OCI-LY7 (cell line): Measurements from ENCODE around the gene CENPQ. TPM values are rescaled to one million over a fixed set of nuclear protein-coding genes. Genes with fewer than 3 reads are reported as not detected.

Experiments
- BruUV-seq: library from RNA; stranded (reverse); fragments of 400-500 nt; replicated peaks from 2 replicates; lab custom pipeline; 2021; lab: Mats Ljungman, UMichigan
- CTCF ChIA-PET: fragments of 300-600 bp; sonication (Branson Sonifier 250); formaldehyde crosslinking; loops from one replicate; lab custom pipeline; 2022; ENCODE audit warnings: antibody characterized with exemption; ENCODE audit not compliant: unreplicated experiment; lab: Charles Lee
- POLR2A ChIA-PET: fragments of 300-600 bp; sonication (Branson Sonifier 250); formaldehyde crosslinking; loops from one replicate; lab custom pipeline; 2022; ENCODE audit warnings: antibody characterized with exemption; lab: Charles Lee
- DNase-seq: peaks from one replicate; pipeline ENCODE4 v3.0.0-alpha.2; 2015; ENCODE audit warnings: low spot score
- H2AFZ ChIP-seq: fragments of 200-600 bp; sonication (generic), shearing (Covaris generic); 2 replicates; pipeline ENCODE4 v1.6.1; 2014; ENCODE audit warnings: mild to moderate bottlenecking, antibody characterized with exemption, low read length, moderate library complexity
- H3K27ac ChIP-seq: fragments of 200-600 bp; sonication (generic); 2 replicates; pipeline ENCODE4 v1.5.1; 2014; ENCODE audit warnings: mixed run types, low read depth, mild to moderate bottlenecking, moderate library complexity, low read length, inconsistent platforms; ENCODE audit not compliant: poor library complexity, severe bottlenecking
- H3K36me3 ChIP-seq: fragments of 200-600 bp; sonication (generic); 2 replicates; pipeline ENCODE4 v1.6.1; 2014; ENCODE audit warnings: mild to moderate bottlenecking, antibody characterized with exemption, low read length, moderate library complexity, mixed read lengths; ENCODE audit not compliant: insufficient read depth
- H3K4me1 ChIP-seq: fragments of 200-600 bp; sonication (generic); 2 replicates; pipeline ENCODE4 v1.5.1; 2014; ENCODE audit warnings: mild to moderate bottlenecking, low read length; ENCODE audit not compliant: insufficient read depth, poor library complexity, severe bottlenecking
- H3K4me2 ChIP-seq: fragments of 200-600 bp; sonication (generic); 2 replicates; pipeline ENCODE4 v1.6.1; 2014; ENCODE audit warnings: mild to moderate bottlenecking, low read length
- H3K4me3 ChIP-seq: fragments of 200-600 bp; sonication (generic); 2 replicates; pipeline ENCODE4 v1.5.1; 2014; ENCODE audit warnings: mild to moderate bottlenecking, low read depth, low read length; ENCODE audit not compliant: poor library complexity, severe bottlenecking
- H3K79me2 ChIP-seq: fragments of 200-600 bp; sonication (generic); 2 replicates; pipeline ENCODE4 v1.6.1; 2016; ENCODE audit warnings: low read depth, mild to moderate bottlenecking, low read length, moderate library complexity, mixed read lengths; ENCODE audit not compliant: insufficient read depth
- H3K9me2 ChIP-seq: fragments of 200-600 bp; sonication (generic); 2 replicates; pipeline ENCODE4 v1.6.1; 2016; ENCODE audit warnings: mild to moderate bottlenecking, low read length, mixed read lengths; ENCODE audit not compliant: insufficient read depth
- H3K9me3 ChIP-seq: fragments of 200-600 bp; sonication (generic); 2 replicates; pipeline ENCODE4 v1.6.1; 2014; ENCODE audit warnings: mild to moderate bottlenecking, mixed run types, low read length, mixed read lengths
- H4K20me1 ChIP-seq: fragments of 200-600 bp; sonication (generic); 2 replicates; pipeline ENCODE4 v1.6.1; 2014; ENCODE audit warnings: mild to moderate bottlenecking, antibody characterized with exemption, low read length, moderate library complexity, mixed read lengths; ENCODE audit not compliant: insufficient read depth
- CTCF ChIP-seq: fragments of 200-600 bp; sonication (generic); conservative IDR thresholded peaks from 2 replicates; pipeline ENCODE4 v1.5.1; 2014; ENCODE audit warnings: mild to moderate bottlenecking, antibody characterized with exemption, low read length, moderate library complexity, mixed read lengths
- EZH2phosphoT487 ChIP-seq: fragments of 200-600 bp; sonication (generic); IDR thresholded peaks from 2 replicates; pipeline ENCODE4 v1.6.1; 2018; ENCODE audit warnings: low read depth, borderline replicate concordance, mild to moderate bottlenecking, mixed run types, antibody characterized with exemption, low read length, moderate library complexity, mixed read lengths
- intact Hi-C: fragments of 100-400 bp; cut with micrococcal nuclease; formaldehyde crosslinking; loops from one replicate; pipeline ENCODE4 v1.10.0; 2022; ENCODE audit not compliant: unreplicated experiment
- total RNA-seq, 2 experiments: library from RNA; depleted of rRNA in 1 of 2; stranded (reverse); fragments of >200 nt in 1 of 2; shearing (Covaris generic) in 1 of 2; gene quantifications; 2 replicates each; pipeline ENCODE4 v1.2.3, GENCODE V29; 2014 to 2022

Gene CENPQ
- total RNA-seq, 2 experiments from 2014 or later: 7.4 to 10.4 TPM

GRCh38 chr6:49524541-49524940 lies 61.4 kb downstream of the CENPQ start:
- H3K4me3 ChIP-seq: no peak overlapping the region
- BruUV-seq: no TSS peak
- no peaks in the 10 kb centered on the region for H3K9me2 ChIP-seq
- ChIA-PET POLR2A (no interaction called here), CTCF (no interaction called here)
- H3K9me3 ChIP-seq: no peaks in the 10 kb centered on the region
- H3K4me1 ChIP-seq: no peaks in the 10 kb centered on the region
- no peaks in the 10 kb centered on the region for H3K36me3 ChIP-seq
- no peak for DNase-seq
- no peaks in the 10 kb centered on the region for H4K20me1 ChIP-seq
- H3K4me2 ChIP-seq: no peak overlapping the region
- no peak overlapping the region for H2AFZ ChIP-seq
- no peak overlapping the region for H3K27ac ChIP-seq
- TF ChIP-seq CTCF: no peak
- no peak for TF ChIP-seq EZH2phosphoT487
- H3K79me2 ChIP-seq: no peaks in the 10 kb centered on the region
- intact Hi-C loops: no loop called here

- CTCF ChIA-PET: no interaction called here
- Histone ChIP-seq H3K36me3 (no peaks in the 10 kb centered on the region), H3K4me2 (no peak overlapping the region), H3K79me2 (no peaks in the 10 kb centered on the region), H3K4me3 (no peak overlapping the region), H2AFZ (no peak overlapping the region), H4K20me1 (no peaks in the 10 kb centered on the region), H3K9me2 (no peaks in the 10 kb centered on the region), H3K9me3 (no peaks in the 10 kb centered on the region), H3K27ac (no peak overlapping the region), H3K4me1 (no peaks in the 10 kb centered on the region)
- POLR2A ChIA-PET: no interaction called here
- no peak for DNase-seq
- intact Hi-C loops: no loop called here
- no peak for TF ChIP-seq CTCF
- no peak for TF ChIP-seq EZH2phosphoT487
- BruUV-seq: no TSS peak
These were observed 63.4 kb downstream of the CENPQ start for GRCh38 chr6:49526598-49526997.

GRCh38 chr6:49527320-49527719 lies 64.2 kb downstream of the CENPQ start:
- H3K79me2 ChIP-seq: no peaks in the 10 kb centered on the region
- DNase-seq: no peak
- no peaks in the 10 kb centered on the region for H4K20me1 ChIP-seq
- no peaks in the 10 kb centered on the region for H3K9me3 ChIP-seq
- no peaks in the 10 kb centered on the region for H3K9me2 ChIP-seq
- intact Hi-C loops: no loop called here
- ChIA-PET CTCF (no interaction called here), POLR2A (no interaction called here)
- no peak overlapping the region for H2AFZ ChIP-seq
- no peak overlapping the region for H3K4me3 ChIP-seq
- no peak for TF ChIP-seq CTCF
- TF ChIP-seq EZH2phosphoT487: no peak
- no peaks in the 10 kb centered on the region for H3K36me3 ChIP-seq
- H3K4me2 ChIP-seq: no peak overlapping the region
- no TSS peak for BruUV-seq
- no peaks in the 10 kb centered on the region for H3K4me1 ChIP-seq
- no peak overlapping the region for H3K27ac ChIP-seq
